T1000 (cell line): ENCODE measurements around the gene ZBED3.
"Not testable (repeated sequence)": the region's sequence is repeated elsewhere in the genome, so short reads cannot be mapped to it uniquely, and the experiment has no call there.

Experiments
- DNase-seq: peaks from one replicate; lab custom pipeline; 2025; ENCODE audit warnings: mixed read lengths; lab: John Stamatoyannopoulos, UW

ZBED3 gene

GRCh38 chr5:77086689-77087483, at the start of gene ZBED3:
Gene ZBED3 (minus strand): TSS chr5:77087285. CDS start chr5:77077878, 9,407 bp downstream.
- DNase-seq = peak; percentile 60

GRCh38 chr5:77133061-77133758, 46.1 kb upstream of the ZBED3 start:
- peak; percentile 82 for DNase-seq

- DNase-seq = no peak
Measured at GRCh38 chr5:77131361-77131760, 44.3 kb upstream of the ZBED3 start.

GRCh38 chr5:77129391-77129990, 42.4 kb upstream of the ZBED3 start:
- no peak for DNase-seq

- DNase-seq = no peak
Measured at GRCh38 chr5:77128411-77129061, 41.5 kb upstream of the ZBED3 start.

- DNase-seq = no peak
Measured at GRCh38 chr5:77123057-77123456, 36.0 kb upstream of the ZBED3 start.

- no peak for DNase-seq
Measured at GRCh38 chr5:77120706-77121105, 33.6 kb upstream of the ZBED3 start.

- no peak for DNase-seq
Measured at GRCh38 chr5:77120086-77120485, 33.0 kb upstream of the ZBED3 start.

GRCh38 chr5:77117161-77117560, 30.1 kb upstream of the ZBED3 start:
- no peak for DNase-seq

GRCh38 chr5:77107035-77107434, 19.9 kb upstream of the ZBED3 start:
- DNase-seq = not testable (repeated sequence)

- no peak for DNase-seq
Measured at GRCh38 chr5:77104813-77105212, 17.7 kb upstream of the ZBED3 start.

- DNase-seq = no peak
Measured at GRCh38 chr5:77103457-77103856, 16.4 kb upstream of the ZBED3 start.

- DNase-seq = no peak
Measured at GRCh38 chr5:77102549-77102948, 15.5 kb upstream of the ZBED3 start.

GRCh38 chr5:77101298-77101697, 14.2 kb upstream of the ZBED3 start:
- DNase-seq = peak; percentile 3

GRCh38 chr5:77095189-77095588, 8.1 kb upstream of the ZBED3 start:
- DNase-seq = no peak

- no peak for DNase-seq
Measured at GRCh38 chr5:77087484-77088261, 588 bp upstream of the ZBED3 start.

- no peak for DNase-seq
Measured at GRCh38 chr5:77086368-77086688, 757 bp downstream of the ZBED3 start.

- DNase-seq = no peak
Measured at GRCh38 chr5:77083088-77083487, 4.0 kb downstream of the ZBED3 start.

GRCh38 chr5:77082280-77082679, 4.8 kb downstream of the ZBED3 start:
- no peak for DNase-seq

- no peak for DNase-seq
Measured at GRCh38 chr5:77080905-77081304, 6.2 kb downstream of the ZBED3 start.

- not testable (repeated sequence) for DNase-seq
Measured at GRCh38 chr5:77080479-77080878, 6.6 kb downstream of the ZBED3 start.

- no peak for DNase-seq
Measured at GRCh38 chr5:77077829-77078176, 9.3 kb downstream of the ZBED3 start.
